H1 (cell line): ENCODE data around the gene GRIK1. TPM values are rescaled to one million over a fixed set of nuclear protein-coding genes. Genes with fewer than 3 reads are reported as not detected.
A peak's percentile ranks its signal among the peaks of the same experiment; 100 is the strongest.

Experiments used
- CTCF ChIA-PET: fragments of 300-600 bp; sonication (Branson Sonifier 250); formaldehyde crosslinking; loops from one replicate; lab custom pipeline; 2021; ENCODE audit not compliant: partially characterized antibody; lab: Charles Lee
- POLR2A ChIA-PET: fragments of 300-600 bp; sonication (Branson Sonifier 250); formaldehyde crosslinking; loops from one replicate; lab custom pipeline; 2021; ENCODE audit warnings: inconsistent platforms; ENCODE audit not compliant: partially characterized antibody; lab: Charles Lee
- DNase-seq, 2 experiments: peaks; one replicate each; pipeline versions ENCODE4 v3.0.0 to v3.0.0-alpha.2; 2010 to 2022; ENCODE audit warnings: low spot score in 2 of 2, low read depth in 1 of 2, mixed read lengths in 1 of 2
- FAIRE-seq: peaks from 2 replicates; lab custom pipeline; 2011; peaks lifted over from hg19 to GRCh38; lab: Jason Lieb, UNC
- H2AFZ ChIP-seq: 2 replicates; pipeline ENCODE4 v1.8.1; 2012; ENCODE audit warnings: low read length, inconsistent platforms
- H2AK5ac ChIP-seq: 2 replicates; pipeline ENCODE4 v1.6.1; 2013; ENCODE audit warnings: low read depth, low read length
- H2BK120ac ChIP-seq: replicated peaks from 2 replicates; pipeline ENCODE3; 2013; ENCODE audit warnings: low read depth, low read length, inconsistent platforms
- H2BK12ac ChIP-seq: 2 replicates; pipeline ENCODE4 v1.6.1; 2013; ENCODE audit warnings: low read depth, low read length
- H2BK15ac ChIP-seq: 2 replicates; pipeline ENCODE4 v1.6.1; 2013; ENCODE audit warnings: low read length
- H2BK20ac ChIP-seq: 2 replicates; pipeline ENCODE4 v1.6.1; 2013; ENCODE audit warnings: low read length
- H2BK5ac ChIP-seq: 2 replicates; pipeline ENCODE4 v1.6.1; 2013; ENCODE audit warnings: low read depth, low read length
- H3K14ac ChIP-seq: 2 replicates; pipeline ENCODE4 v1.6.1; 2013; ENCODE audit warnings: inconsistent platforms; ENCODE audit not compliant: insufficient read length
- H3K18ac ChIP-seq: 2 replicates; pipeline ENCODE4 v1.6.1; 2013; ENCODE audit warnings: low read length; ENCODE audit errors: extremely low read depth
- H3K23ac ChIP-seq: 2 replicates; pipeline ENCODE4 v1.6.1; 2013; ENCODE audit warnings: inconsistent platforms; ENCODE audit not compliant: insufficient read length
- H3K23me2 ChIP-seq: 2 replicates; pipeline ENCODE4 v1.6.1; 2013; ENCODE audit warnings: low read depth, low read length
- H3K27ac ChIP-seq: 2 replicates; pipeline ENCODE4 v1.6.1; 2011; ENCODE audit warnings: low read depth, low read length, inconsistent platforms
- H3K27me3 ChIP-seq, 4 experiments: replicated peaks in 1 of 4; 1 replicate in 1 of 4; 2 replicates in 3 of 4; pipeline versions ENCODE4 v1.6.1 to v1.8.1; 2011 to 2013; ENCODE audit warnings: low read length in 3 of 4, mild to moderate bottlenecking in 3 of 4, inconsistent platforms in 2 of 4, mixed read lengths in 2 of 4, moderate library complexity in 1 of 4; ENCODE audit not compliant: control insufficient read depth in 3 of 4, insufficient read depth in 3 of 4; ENCODE audit errors: extremely low read depth in 1 of 4
- H3K36me3 ChIP-seq, 4 experiments: 2 replicates each; pipeline versions ENCODE4 v1.6.1 to v1.8.1; 2011 to 2013; ENCODE audit warnings: mild to moderate bottlenecking in 4 of 4, low read length in 3 of 4, moderate library complexity in 2 of 4, control low read depth in 1 of 4, inconsistent platforms in 1 of 4; ENCODE audit not compliant: insufficient read depth in 4 of 4, control insufficient read depth in 2 of 4
- H3K4ac ChIP-seq: replicated peaks from 2 replicates; pipeline ENCODE3; 2013; ENCODE audit warnings: low read length, low read depth, mixed read lengths, inconsistent platforms; ENCODE audit not compliant: insufficient read length
- H3K4me1 ChIP-seq, 4 experiments: replicated peaks in 1 of 4; 1 replicate in 1 of 4; 2 replicates in 3 of 4; pipeline versions ENCODE4 v1.6.1 to v1.8.1; 2011 to 2013; ENCODE audit warnings: low read length in 3 of 4, inconsistent platforms in 2 of 4, mixed read lengths in 1 of 4; ENCODE audit not compliant: insufficient read depth in 4 of 4, control insufficient read depth in 3 of 4
- H3K4me2 ChIP-seq, 2 experiments: 2 replicates each; pipeline versions ENCODE4 v1.6.1 to v1.8.1; 2011 to 2013; ENCODE audit warnings: low read depth in 2 of 2, low read length in 2 of 2, control low read depth in 1 of 2, inconsistent platforms in 1 of 2, mild to moderate bottlenecking in 1 of 2; ENCODE audit not compliant: insufficient read depth in 1 of 2
- H3K4me3 ChIP-seq, 4 experiments: fragments of 200-600, 300-600 bp in 1 of 4; sonication (generic), shearing (Covaris generic), sonication (Bioruptor Twin) in 1 of 4; 2 replicates each; pipeline versions ENCODE4 v1.5.1 to v1.8.1; 2011 to 2016; ENCODE audit warnings: low read length in 4 of 4, low read depth in 3 of 4, control low read depth in 2 of 4, inconsistent platforms in 2 of 4, mild to moderate bottlenecking in 2 of 4, mixed read lengths in 1 of 4, moderate library complexity in 1 of 4; ENCODE audit not compliant: insufficient read depth in 2 of 4; ENCODE audit errors: extremely low read depth in 1 of 4
- H3K56ac ChIP-seq: replicated peaks from 2 replicates; pipeline ENCODE3; 2013; ENCODE audit warnings: low read depth, mild to moderate bottlenecking, mixed read lengths, low read length, inconsistent platforms; ENCODE audit not compliant: insufficient read length
- H3K79me1 ChIP-seq: 2 replicates; pipeline ENCODE4 v1.6.1; 2013; ENCODE audit warnings: low read depth, low read length, control low read depth
- H3K79me2 ChIP-seq, 2 experiments: 2 replicates each; pipeline versions ENCODE4 v1.6.1 to v1.8.1; 2012 to 2013; ENCODE audit warnings: low read length in 2 of 2, mild to moderate bottlenecking in 2 of 2, inconsistent platforms in 1 of 2; ENCODE audit not compliant: insufficient read depth in 2 of 2, control insufficient read depth in 1 of 2
- H3K9ac ChIP-seq, 4 experiments: replicated peaks in 1 of 4; 1 replicate in 1 of 4; 2 replicates in 3 of 4; pipeline versions ENCODE4 v1.6.1 to v1.8.1; 2011 to 2013; ENCODE audit warnings: low read depth in 3 of 4, low read length in 3 of 4, control low read depth in 2 of 4, mild to moderate bottlenecking in 2 of 4, moderate library complexity in 2 of 4, inconsistent platforms in 1 of 4; ENCODE audit errors: extremely low read depth in 1 of 4
- H3K9me3 ChIP-seq, 2 experiments: 2 replicates each; pipeline versions ENCODE4 v1.6.1 to v1.8.1; 2012 to 2013; ENCODE audit warnings: mild to moderate bottlenecking in 2 of 2, moderate library complexity in 2 of 2, control low read depth in 1 of 2, inconsistent platforms in 1 of 2, low read depth in 1 of 2, low read length in 1 of 2, mixed read lengths in 1 of 2; ENCODE audit not compliant: insufficient read depth in 2 of 2
- H4K20me1 ChIP-seq, 2 experiments: replicated peaks in 1 of 2; 2 replicates each; pipeline versions ENCODE3 to v1.8.1; 2011 to 2013; ENCODE audit warnings: inconsistent platforms in 2 of 2, low read length in 2 of 2, mild to moderate bottlenecking in 1 of 2; ENCODE audit not compliant: insufficient read depth in 2 of 2, control insufficient read depth in 1 of 2
- H4K5ac ChIP-seq: 2 replicates; pipeline ENCODE4 v1.6.1; 2013; ENCODE audit warnings: low read length, low read depth, mixed read lengths, inconsistent platforms; ENCODE audit not compliant: insufficient read length
- H4K8ac ChIP-seq: 2 replicates; pipeline ENCODE4 v1.8.0; 2013; ENCODE audit warnings: mild to moderate bottlenecking, moderate library complexity, low read length, inconsistent platforms; ENCODE audit not compliant: insufficient read depth; ENCODE audit errors: extremely low read depth
- H4K91ac ChIP-seq: replicated peaks from 2 replicates; pipeline ENCODE3; 2013; ENCODE audit warnings: low read length, mixed read lengths, inconsistent platforms; ENCODE audit not compliant: insufficient read length
- ASH2L ChIP-seq: fragments of 200-600, 300-600 bp; sonication (generic); IDR thresholded peaks from one replicate; pipeline ENCODE4 v1.7.1; 2017; ENCODE audit warnings: low read length
- BCL11A ChIP-seq, 2 experiments: IDR thresholded peaks; one replicate each; pipeline ENCODE4 v1.6.1; 2011; ENCODE audit warnings: low read depth in 2 of 2, low read length in 2 of 2, mild to moderate bottlenecking in 2 of 2
- CTBP2 ChIP-seq: IDR thresholded peaks from 2 replicates; pipeline ENCODE4 v1.7.0; 2011; ENCODE audit warnings: borderline replicate concordance, mild to moderate bottlenecking, moderate library complexity, mixed read lengths, low read length; ENCODE audit not compliant: insufficient read depth, insufficient read length
- EZH2 ChIP-seq: fragments of 200-600 bp; sonication (generic); IDR thresholded peaks from 2 replicates; pipeline ENCODE4 v1.7.1; 2012; ENCODE audit warnings: low read depth, mild to moderate bottlenecking, moderate library complexity, low read length, inconsistent platforms; ENCODE audit not compliant: severe bottlenecking
- KDM4A ChIP-seq: IDR thresholded peaks from one replicate; pipeline ENCODE4 v1.7.1; 2012; ENCODE audit warnings: low read depth, mild to moderate bottlenecking, moderate library complexity, low read length, inconsistent platforms; ENCODE audit not compliant: severe bottlenecking
- KDM5A ChIP-seq: fragments of 200-600 bp; IDR thresholded peaks from 2 replicates; pipeline ENCODE4 v1.7.1; 2012; ENCODE audit warnings: mild to moderate bottlenecking, low read length, inconsistent platforms, mixed read lengths
- POLR2A ChIP-seq, 2 experiments: IDR thresholded peaks; 1 replicate in 1 of 2; 2 replicates in 1 of 2; pipeline ENCODE4 v1.6.1; 2011; ENCODE audit warnings: low read depth in 2 of 2, low read length in 2 of 2, mild to moderate bottlenecking in 2 of 2; ENCODE audit errors: control extremely low read depth in 1 of 2
- SUZ12 ChIP-seq: fragments of 200-600 bp; sonication (generic); IDR thresholded peaks from 2 replicates; pipeline ENCODE4 v1.6.1; 2012; ENCODE audit warnings: mild to moderate bottlenecking, inconsistent platforms, low read length, moderate library complexity, mixed read lengths
- WGBS, 2 experiments: shearing (Covaris generic) in 1 of 2; methylation state at CpG; one replicate each; pipeline versions ENCODE4 v1.1.6 to v1.1.7; 2013 to 2015; ENCODE audit warnings: low lambda C conversion rate in 2 of 2, mixed read lengths in 2 of 2, inconsistent platforms in 1 of 2, low coverage in 1 of 2, missing lambda C conversion rate in 1 of 2; ENCODE audit not compliant: insufficient replicate concordance in 2 of 2, insufficient coverage in 1 of 2, insufficient read length in 1 of 2; ENCODE audit errors: extremely low coverage in 1 of 2, missing lambda C conversion rate in 1 of 2; 5-methylcytosine and 5-hydroxymethylcytosine counted together
- polyA plus RNA-seq, 7 experiments: library from polyadenylated mRNA; depleted of rRNA in 3 of 7; stranded (reverse) in 5 of 7; unstranded in 2 of 7; fragments of >200 nt in 5 of 7; fragments of 200-250 nt in 2 of 7; gene quantifications; 1 replicate in 5 of 7; 2 replicates in 1 of 7; 4 replicates in 1 of 7; pipeline versions ENCODE4 v1.2.1 to v1.2.3, GENCODE V29; 2011 to 2013; ENCODE audit warnings: missing spikeins in 2 of 7, mixed read lengths in 2 of 7
- total RNA-seq: library from RNA; stranded (reverse); fragmentation: NEBNext Ultra II Directional; extraction: Animal tissue kit (Norgen Biotek cat#: 25700); gene quantifications from 2 replicates; pipeline ENCODE4 v1.2.1, GENCODE V29; 2021

GRIK1 gene
- total and polyA plus RNA-seq, 2 of the 8 experiments (the other 6 are each of a cell fraction or from before 2014, with no cell fraction given), result 0.11 to 0.32 TPM

DNA sequence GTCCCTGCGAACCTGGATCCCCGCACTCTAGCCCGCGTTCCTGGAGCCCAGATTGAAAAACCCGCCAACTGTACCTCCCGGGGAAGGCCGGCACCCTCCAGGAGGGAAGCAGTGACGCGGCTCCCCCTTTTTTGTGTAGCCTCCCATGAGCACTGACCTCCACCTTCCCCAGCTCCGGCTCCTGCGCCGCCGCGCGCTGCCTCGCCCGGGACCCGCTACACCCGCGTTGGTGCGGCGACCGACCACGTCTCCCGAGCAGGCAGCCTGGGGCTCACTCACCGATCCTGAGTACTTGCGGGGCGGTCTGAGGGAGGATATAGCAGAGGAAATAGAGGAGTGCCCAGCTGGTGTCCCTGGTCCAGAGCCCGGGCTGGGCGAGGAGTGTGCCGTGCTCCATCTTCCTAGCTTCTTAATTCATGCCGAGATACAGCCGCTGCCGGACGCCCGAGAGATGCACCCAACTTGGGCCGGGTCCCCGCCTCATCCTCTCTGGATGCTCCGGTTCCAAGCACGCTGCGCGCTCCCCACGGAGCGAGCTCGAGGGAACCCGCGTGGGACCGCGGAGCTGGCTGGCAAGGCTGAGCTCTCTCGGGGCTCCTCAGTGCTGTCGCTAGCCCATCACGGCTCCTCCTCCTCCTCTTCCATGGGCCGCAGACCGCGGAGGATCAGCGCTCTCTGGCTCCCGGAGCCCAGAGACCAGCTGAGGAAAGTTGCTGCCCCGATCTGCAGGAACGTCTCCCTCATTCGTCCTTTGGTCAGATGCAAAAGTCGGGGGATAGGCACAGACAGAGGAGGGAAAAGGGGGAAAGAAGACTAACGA, 482 bp downstream of the GRIK1 start:
- H4K8ac ChIP-seq, result no peak overlapping the region; the same call in none of the 2 replicates
- H2BK12ac ChIP-seq, result no peak overlapping the region
- no peaks in the 10 kb centered on the region for H3K36me3 ChIP-seq
- TF ChIP-seq BCL11A (IDR thresholded peaks at IDR 0.05; ENCODE audit: low read depth in 2 of 2, low read length in 2 of 2) (no peak), SUZ12 (peak; percentile 95), KDM5A (no peak), EZH2 (peak; percentile 93), KDM4A (peak; percentile 92), CTBP2 (peak; percentile 38), ASH2L (peak; percentile 53), POLR2A (IDR thresholded peaks at IDR 0.05; ENCODE audit: control extremely low read depth in 1 of 2, low read depth in 2 of 2, low read length in 2 of 2) (0 out of 3 replicates have a peak, but pooled peaks of 1 of the 2 experiments have one; percentile 13)
- H3K4me1 ChIP-seq, result peaks cover 0 to 1% (median 0%) of the 10 kb centered on the region in 4 experiments; a peak in 1 of 7 replicates
- ChIA-PET CTCF (interaction anchor here (0.5 to 2.2 kb wide), 6 partner anchors 10 to 466 kb away, joined by 3 to 8 read pairs (median 5); no protein-coding TSS in a partner anchor), POLR2A (interaction anchor here (0.6 kb wide), 1 partner anchor 186 kb away, joined by 3 read pairs; no protein-coding TSS in a partner anchor)
- H3K23ac ChIP-seq, result no peak overlapping the region
- no peaks in the 10 kb centered on the region for H3K79me1 ChIP-seq
- peak overlapping the region in 1 of 4 experiments; percentile 79; a peak in 2 of 7 replicates for H3K9ac ChIP-seq
- H3K18ac ChIP-seq, result peak overlapping the region; percentile 9; the same call in 1 of the 2 replicates
- H3K4me2 ChIP-seq, result peak overlapping the region; percentile 98 to 99
- H3K23me2 ChIP-seq, result peaks cover 11% of the 10 kb centered on the region
- peak overlapping the region; percentile 71 to 89 (median 76) for H3K4me3 ChIP-seq
- no peaks in the 10 kb centered on the region for H4K20me1 ChIP-seq
- H4K5ac ChIP-seq, result no peak overlapping the region
- no peak overlapping the region for H2BK120ac ChIP-seq
- peak in 1 of 2 experiments; percentile 73 for DNase-seq
- no peak overlapping the region for H2BK20ac ChIP-seq
- no peaks in the 10 kb centered on the region for H3K79me2 ChIP-seq
- H2BK15ac ChIP-seq, result no peak overlapping the region
- H3K14ac ChIP-seq, result no peak overlapping the region
- no peak overlapping the region for H3K4ac ChIP-seq
- 2% methylated on average over 57 of the region's 62 CpGs; no CpG with 5 or more reads in 1 of the 2 experiments for WGBS, 2 experiments
- peaks cover 20 to 44% (median 36%) of the 10 kb centered on the region in 4 experiments for H3K27me3 ChIP-seq
- H3K27ac ChIP-seq, result no peak overlapping the region
- H3K56ac ChIP-seq, result no peak overlapping the region
- H4K91ac ChIP-seq, result no peak overlapping the region
- no peak overlapping the region for H2BK5ac ChIP-seq
- H2AK5ac ChIP-seq, result no peak overlapping the region
- FAIRE-seq, result no peak
- peak overlapping the region; percentile 99 for H2AFZ ChIP-seq
- H3K9me3 ChIP-seq, result no peaks in the 10 kb centered on the region
